ENCODE measurements around the gene HIPK3. TPM values are rescaled to one million over a fixed set of nuclear protein-coding genes. Genes with fewer than 3 reads are reported as not detected.
A peak's percentile ranks its signal among the peaks of the same experiment; 100 is the strongest.
"Not testable (repeated sequence)": the region's sequence is repeated elsewhere in the genome, so short reads cannot be mapped to it uniquely, and the experiment has no call there.

HIPK3 gene
- total RNA-seq: 10 to 100 TPM; 34.0 to 40.8 TPM

- peak within 1 kb of the TSS; percentile 99 for H3K27ac Mint-ChIP-seq
- DNase-seq (peak; percentile 85 to 89), ATAC-seq (replicated peaks in 1 of 2) (peak; percentile 84 to 85)
- H3K4me3 Mint-ChIP-seq: peak within 1 kb of the TSS; percentile 93 to 99
- peaks cover 43% of the 10 kb centered on the region for H3K4me1 Mint-ChIP-seq (ENCODE audit: low read depth)
- no peaks in the 10 kb centered on the region for H3K27me3 Mint-ChIP-seq (ENCODE audit: low read depth)
- no peaks in the 10 kb centered on the region for H3K9me3 Mint-ChIP-seq
- peaks cover 4 to 7% of the 10 kb centered on the region in 2 donors for H3K36me3 Mint-ChIP-seq (ENCODE audit: insufficient read depth in 2 of 2)
These were observed at the start of gene HIPK3 for GRCh38 chr11:33257160-33257896. TSS of gene HIPK3 (plus strand) at chr11:33257381.

GRCh38 chr11:33207408-33207985 lies 49.7 kb upstream of the HIPK3 start:
- Mint-ChIP-seq H3K36me3 (ENCODE audit: insufficient read depth in 2 of 2) (no peaks in the 10 kb centered on the region), H3K27ac (no peak overlapping the region), H3K27me3 (ENCODE audit: low read depth) (no peaks in the 10 kb centered on the region), H3K4me1 (ENCODE audit: low read depth) (no peaks in the 10 kb centered on the region), H3K9me3 (no peaks in the 10 kb centered on the region), H3K4me3 (no peak overlapping the region)
- ATAC-seq (replicated peaks in 1 of 2) (no peak), DNase-seq (no peak)

DNA sequence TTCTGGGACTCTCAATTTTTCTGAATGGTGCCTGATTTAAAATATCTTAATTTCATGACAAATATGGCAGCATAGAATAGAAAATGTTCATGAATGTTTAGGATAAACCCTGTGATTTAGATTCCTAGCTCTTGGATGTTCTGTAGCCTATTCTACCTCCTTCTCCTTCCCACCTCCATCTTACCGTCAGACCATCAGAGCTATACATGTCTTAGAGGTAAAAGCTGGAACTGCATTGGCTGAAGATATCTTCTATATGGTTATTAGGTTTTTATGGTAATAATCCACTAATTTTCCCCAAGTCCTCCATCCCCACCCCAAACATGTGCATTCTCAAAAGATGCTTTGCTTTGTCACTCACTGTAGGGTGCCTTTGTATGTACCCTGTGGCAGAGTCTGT lies 49.0 kb upstream of the HIPK3 start:
- ATAC-seq (replicated peaks in 1 of 2) (no peak), DNase-seq (no peak)
- Mint-ChIP-seq H3K27me3 (ENCODE audit: low read depth) (no peaks in the 10 kb centered on the region), H3K9me3 (no peaks in the 10 kb centered on the region), H3K4me1 (ENCODE audit: low read depth) (no peaks in the 10 kb centered on the region), H3K4me3 (no peak overlapping the region), H3K36me3 (ENCODE audit: insufficient read depth in 2 of 2) (no peaks in the 10 kb centered on the region), H3K27ac (no peak overlapping the region)

- ATAC-seq (replicated peaks in 1 of 2) (no peak), DNase-seq (no peak)
- H3K9me3 Mint-ChIP-seq: peaks cover 0 to 3% of the 10 kb centered on the region in 2 donors
- H3K4me3 Mint-ChIP-seq: no peak overlapping the region
- H3K36me3 Mint-ChIP-seq (ENCODE audit: insufficient read depth in 2 of 2): peaks cover 0 to 3% of the 10 kb centered on the region in 2 donors
- H3K4me1 Mint-ChIP-seq (ENCODE audit: low read depth): no peaks in the 10 kb centered on the region
- no peak overlapping the region for H3K27ac Mint-ChIP-seq
- no peaks in the 10 kb centered on the region for H3K27me3 Mint-ChIP-seq (ENCODE audit: low read depth)
These were observed 46.0 kb upstream of the HIPK3 start for GRCh38 chr11:33211153-33211552.

DNA sequence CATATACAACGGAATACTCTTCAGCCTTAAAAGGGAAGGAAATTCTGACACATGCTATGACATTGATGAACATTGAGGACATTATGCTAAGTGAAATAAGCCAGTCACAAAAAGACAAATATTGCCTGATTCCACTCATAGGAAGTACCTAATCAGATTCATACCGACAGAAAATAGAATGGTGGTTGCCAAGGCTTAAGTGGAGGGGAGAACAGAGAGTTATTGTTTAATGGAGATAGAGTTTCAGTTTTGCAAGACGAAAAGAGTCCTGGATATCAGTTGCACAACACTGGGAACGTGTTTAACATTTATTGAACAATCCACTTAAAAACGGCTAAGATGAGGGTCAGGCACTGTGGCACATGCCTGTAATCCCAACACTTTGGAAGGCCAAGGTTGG lies 45.6 kb upstream of the HIPK3 start:
- no peak for DNase-seq
- peaks cover 0 to 3% of the 10 kb centered on the region in 2 donors for H3K36me3 Mint-ChIP-seq (ENCODE audit: insufficient read depth in 2 of 2)
- no peak for ATAC-seq (replicated peaks in 1 of 2)

DNA sequence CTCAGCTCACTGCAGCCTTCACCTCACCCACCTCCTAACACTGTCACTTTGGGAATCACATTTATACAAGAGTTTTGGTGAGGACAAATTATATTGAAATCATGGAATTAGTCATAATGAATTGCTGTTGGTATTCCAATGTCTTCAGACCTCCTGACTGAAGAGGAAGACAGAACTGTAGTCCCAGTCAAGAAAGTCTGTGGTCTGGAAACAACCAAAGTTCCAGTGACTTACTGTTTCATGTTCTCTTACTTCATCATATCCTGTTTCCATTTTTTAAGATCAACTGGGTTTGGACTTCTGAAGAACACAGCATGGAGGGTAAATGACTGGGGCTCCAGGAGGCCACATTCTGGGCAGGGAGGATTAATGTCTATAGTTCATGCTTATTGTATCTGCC lies 43.0 kb upstream of the HIPK3 start:
- Mint-ChIP-seq H3K4me1 (ENCODE audit: low read depth) (no peaks in the 10 kb centered on the region), H3K9me3 (peaks cover 0 to 3% of the 10 kb centered on the region in 2 donors), H3K4me3 (no peak overlapping the region), H3K27me3 (ENCODE audit: low read depth) (no peaks in the 10 kb centered on the region), H3K36me3 (ENCODE audit: insufficient read depth in 2 of 2) (peaks cover 0 to 3% of the 10 kb centered on the region in 2 donors), H3K27ac (no peak overlapping the region)
- ATAC-seq (replicated peaks in 1 of 2) (no peak), DNase-seq (no peak)

More for the DNA sequence above, 45.6 kb upstream of the HIPK3 start:
- no peaks in the 10 kb centered on the region for H3K27me3 Mint-ChIP-seq (ENCODE audit: low read depth)
- no peaks in the 10 kb centered on the region for H3K4me1 Mint-ChIP-seq (ENCODE audit: low read depth)
- H3K27ac Mint-ChIP-seq: no peak overlapping the region
- H3K4me3 Mint-ChIP-seq: no peak overlapping the region
- peaks cover 0 to 3% of the 10 kb centered on the region in 2 donors for H3K9me3 Mint-ChIP-seq

- H3K4me1 Mint-ChIP-seq (ENCODE audit: low read depth): no peaks in the 10 kb centered on the region
- no peaks in the 10 kb centered on the region for H3K27me3 Mint-ChIP-seq (ENCODE audit: low read depth)
- no peak overlapping the region for H3K27ac Mint-ChIP-seq
- peaks cover 0 to 3% of the 10 kb centered on the region in 2 donors for H3K9me3 Mint-ChIP-seq
- H3K4me3 Mint-ChIP-seq: no peak overlapping the region
- ATAC-seq (replicated peaks in 1 of 2): no peak
- peaks cover 0 to 3% of the 10 kb centered on the region in 2 donors for H3K36me3 Mint-ChIP-seq (ENCODE audit: insufficient read depth in 2 of 2)
- DNase-seq: no peak
These were observed 42.4 kb upstream of the HIPK3 start for GRCh38 chr11:33214767-33215166.

GRCh38 chr11:33216676-33217075 lies 40.5 kb upstream of the HIPK3 start:
- H3K36me3 Mint-ChIP-seq (ENCODE audit: insufficient read depth in 2 of 2); H3K27ac Mint-ChIP-seq; H3K9me3 Mint-ChIP-seq; H3K4me3 Mint-ChIP-seq; H3K27me3 Mint-ChIP-seq (ENCODE audit: low read depth); H3K4me1 Mint-ChIP-seq (ENCODE audit: low read depth); DNase-seq; ATAC-seq (replicated peaks in 1 of 2): not testable (repeated sequence)

DNA sequence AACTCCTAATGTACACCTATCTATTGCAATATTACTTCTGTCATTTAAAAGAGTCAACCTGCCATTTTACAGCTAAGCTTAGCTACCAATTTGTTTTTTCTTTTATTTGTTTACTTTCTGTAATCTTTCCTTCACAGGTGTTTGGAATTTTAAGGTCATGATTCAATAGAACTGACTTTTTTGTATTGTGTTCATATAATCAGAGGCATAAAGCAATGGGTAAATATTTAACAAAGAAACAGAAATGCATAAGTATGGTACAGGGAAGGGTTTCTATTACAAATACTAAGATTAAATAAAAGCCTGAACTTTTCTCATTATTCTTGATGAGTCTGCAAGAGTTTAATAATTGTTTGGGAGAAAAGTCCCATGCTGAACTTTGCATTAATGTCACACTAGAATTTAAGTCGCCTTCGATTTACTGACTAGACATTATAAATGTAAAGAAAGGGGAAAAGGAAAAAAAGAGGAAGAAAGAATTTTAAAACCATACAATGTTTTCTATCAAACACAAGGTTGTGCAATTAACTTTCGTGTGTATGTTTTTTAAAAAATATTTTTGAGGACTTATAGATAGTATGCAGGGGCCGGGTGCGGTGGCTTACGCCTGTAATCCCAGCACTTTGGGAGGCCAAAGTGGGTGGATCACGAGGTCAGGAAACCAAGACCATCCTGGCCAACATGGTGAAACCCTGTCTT lies 35.0 kb upstream of the HIPK3 start:
- ATAC-seq (replicated peaks in 1 of 2) (no peak), DNase-seq (no peak)
- Mint-ChIP-seq H3K27me3 (ENCODE audit: low read depth) (no peaks in the 10 kb centered on the region), H3K36me3 (ENCODE audit: insufficient read depth in 2 of 2) (no peaks in the 10 kb centered on the region), H3K4me3 (no peak overlapping the region), H3K9me3 (no peaks in the 10 kb centered on the region), H3K27ac (no peak overlapping the region), H3K4me1 (ENCODE audit: low read depth) (no peaks in the 10 kb centered on the region)

DNA sequence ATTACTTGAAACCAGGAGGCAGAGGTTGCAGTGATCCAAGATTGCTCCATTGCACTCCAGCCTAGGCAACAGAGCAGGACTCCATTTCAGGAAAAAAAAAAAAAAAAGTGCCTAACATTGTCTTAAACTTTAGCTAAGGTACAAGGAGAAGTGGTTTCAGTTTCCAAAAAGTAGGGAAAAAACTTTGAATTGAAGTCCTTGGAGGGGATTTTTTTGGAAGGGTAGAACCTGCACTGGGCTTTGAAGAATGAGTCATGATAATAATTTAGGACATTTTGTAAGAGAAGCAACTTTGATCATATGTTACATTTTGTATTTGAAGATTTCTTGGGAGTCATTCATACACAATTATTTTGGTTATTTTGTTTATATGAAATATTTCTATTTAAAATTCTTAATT lies 31.8 kb upstream of the HIPK3 start:
- ATAC-seq (replicated peaks in 1 of 2) (no peak), DNase-seq (no peak)
- H3K9me3 Mint-ChIP-seq: no peaks in the 10 kb centered on the region
- H3K36me3 Mint-ChIP-seq (ENCODE audit: insufficient read depth in 2 of 2): no peaks in the 10 kb centered on the region
- no peak overlapping the region for H3K27ac Mint-ChIP-seq
- H3K4me1 Mint-ChIP-seq (ENCODE audit: low read depth): no peaks in the 10 kb centered on the region
- H3K27me3 Mint-ChIP-seq (ENCODE audit: low read depth): no peaks in the 10 kb centered on the region
- H3K4me3 Mint-ChIP-seq: no peak overlapping the region

- H3K27me3 Mint-ChIP-seq (ENCODE audit: low read depth): no peaks in the 10 kb centered on the region
- H3K9me3 Mint-ChIP-seq: no peaks in the 10 kb centered on the region
- no peak overlapping the region for H3K4me3 Mint-ChIP-seq
- no peak overlapping the region for H3K27ac Mint-ChIP-seq
- no peaks in the 10 kb centered on the region for H3K36me3 Mint-ChIP-seq (ENCODE audit: insufficient read depth in 2 of 2)
- DNase-seq (no peak), ATAC-seq (replicated peaks in 1 of 2) (no peak)
- no peaks in the 10 kb centered on the region for H3K4me1 Mint-ChIP-seq (ENCODE audit: low read depth)
These were observed 29.5 kb upstream of the HIPK3 start for GRCh38 chr11:33227578-33228261.

DNA sequence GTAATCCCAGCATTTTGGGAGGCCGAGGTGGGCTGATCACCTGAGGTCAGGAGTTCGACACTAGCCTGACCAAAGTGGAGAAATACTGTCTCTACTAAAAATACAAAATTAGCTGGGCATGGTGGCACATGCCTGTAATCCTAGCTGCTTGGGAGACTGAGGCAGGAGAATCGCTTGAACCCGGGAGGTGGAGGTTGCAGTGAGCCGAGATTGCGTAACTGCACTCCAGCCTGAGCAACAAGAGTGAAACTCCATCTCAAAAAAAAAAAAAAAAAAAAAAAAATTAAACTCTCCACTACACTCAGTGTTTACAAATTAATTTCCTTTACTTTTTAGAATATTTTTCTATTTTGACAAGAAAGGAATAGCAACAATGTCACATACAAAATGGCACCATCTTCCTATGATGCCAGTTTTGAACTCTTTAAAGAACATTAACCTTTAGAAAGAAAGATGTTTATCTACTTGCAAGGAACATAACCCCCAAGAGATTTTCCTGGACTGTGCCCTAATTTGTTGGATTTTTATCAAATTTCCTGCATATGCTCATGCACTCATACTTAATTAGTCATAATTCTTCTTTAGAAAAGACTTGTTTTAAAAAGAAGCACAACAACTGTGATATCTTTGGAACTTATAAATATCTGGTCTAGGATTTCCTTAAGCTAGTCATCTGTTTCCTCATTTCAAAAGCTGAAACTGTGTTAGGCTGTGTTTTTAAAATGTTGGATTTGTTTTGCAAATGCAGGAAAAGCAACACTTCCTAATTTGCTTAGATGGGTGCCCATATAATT lies 22.6 kb upstream of the HIPK3 start:
- Mint-ChIP-seq H3K27ac (no peak overlapping the region), H3K4me1 (ENCODE audit: low read depth) (no peaks in the 10 kb centered on the region), H3K9me3 (no peaks in the 10 kb centered on the region), H3K27me3 (ENCODE audit: low read depth) (no peaks in the 10 kb centered on the region), H3K4me3 (no peak overlapping the region), H3K36me3 (ENCODE audit: insufficient read depth in 2 of 2) (no peaks in the 10 kb centered on the region)
- ATAC-seq (replicated peaks in 1 of 2) (no peak), DNase-seq (no peak)
